PC-3 (cell line): ENCODE data around the gene WNK2.

Experiments used
- CTCF ChIP-seq: fragments of 300-600 bp; sonication (generic); conservative IDR thresholded peaks from 2 replicates; pipeline ENCODE4 v1.5.1; 2017; ENCODE audit warnings: antibody characterized with exemption, low read depth, mild to moderate bottlenecking, low read length
- EZH2 ChIP-seq: fragments of 300-600 bp; sonication (generic); IDR thresholded peaks from one replicate; pipeline ENCODE4 v1.6.1; 2017; ENCODE audit warnings: antibody characterized with exemption, mild to moderate bottlenecking, low read length; ENCODE audit not compliant: unreplicated experiment
- EZH2phosphoT487 ChIP-seq: fragments of 300-600 bp; sonication (generic); IDR thresholded peaks from 2 replicates; pipeline ENCODE4 v1.6.1; 2018; ENCODE audit warnings: mild to moderate bottlenecking, antibody characterized with exemption, low read length, borderline replicate concordance

GRCh38 chr9:93186215-93186945 lies 2.4 kb downstream of the WNK2 start:
- TF ChIP-seq CTCF (no peak), EZH2 (no peak), EZH2phosphoT487 (no peak)
